Esophagus mucosa (tissue), 1 donor: ENCODE results near the gene SCARF1. TPM values are rescaled to one million over a fixed set of nuclear protein-coding genes. Genes with fewer than 3 reads are reported as not detected.
A peak's percentile ranks its signal among the peaks of the same experiment; 100 is the strongest.

ENCODE experiments used
- ATAC-seq: fragments of 200-7000 bp; cut with Tn5 transposase; one replicate; pipeline ENCODE4 v1.9.1; 2020
- total RNA-seq: library from RNA; stranded (reverse); gene quantifications from one replicate; pipeline ENCODE4 v1.2.4, GENCODE V29; 2023
- donor health status: DM: yes; HTN: yes; CAD: no.

The SCARF1 gene
- total RNA-seq, 1 donor from 2014 or later, result 2.3 TPM

DNA sequence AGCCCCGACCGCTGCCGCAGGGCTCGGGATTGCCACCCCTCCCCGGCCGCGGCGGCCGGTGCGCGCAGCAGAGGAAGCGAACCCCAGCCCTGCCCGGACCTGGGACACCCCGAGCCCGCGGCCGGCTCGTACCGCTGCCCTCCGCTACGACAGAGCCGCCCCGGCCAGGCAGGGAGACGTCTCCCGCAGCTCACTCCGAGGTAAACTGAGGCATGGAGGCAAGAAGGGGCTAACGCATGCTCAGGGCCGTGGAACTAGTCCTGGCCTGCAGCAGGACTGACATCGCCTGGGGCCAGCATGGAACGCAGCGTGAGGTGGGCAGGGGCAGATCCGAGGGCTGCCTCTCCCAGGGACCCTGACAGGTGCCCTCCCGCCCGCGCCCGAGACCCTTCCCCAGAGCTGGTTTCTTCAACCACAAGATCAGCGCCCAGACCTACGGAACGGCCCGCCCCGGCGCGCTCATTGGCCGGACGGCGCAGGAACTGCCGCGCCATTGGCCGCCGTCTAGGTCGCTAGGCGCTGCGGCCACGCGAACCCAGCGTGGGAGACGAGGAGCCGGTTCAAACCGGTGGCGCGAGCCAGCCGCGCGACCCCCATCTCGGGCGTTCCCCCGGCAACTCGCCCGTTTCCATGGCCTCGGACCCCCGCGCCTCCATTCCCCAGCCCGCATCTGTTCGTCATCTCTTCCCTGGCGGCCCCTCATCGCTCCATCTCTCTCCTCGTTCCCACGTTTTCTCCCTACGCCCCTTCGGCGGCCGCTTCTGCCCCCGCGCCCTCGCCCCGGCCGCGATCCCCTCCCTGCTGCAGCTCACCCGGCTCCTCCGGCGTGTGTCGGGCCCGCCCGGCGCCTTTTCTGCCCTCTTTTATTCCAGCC lies 17.3 kb downstream of the SCARF1 start, which contains the start of gene SLC43A2:
Gene SLC43A2 (minus strand): TSS at position 853 of the 874 bp plus-strand sequence. CDS start 960 bp downstream, outside the sequence.
- ATAC-seq, result peak; percentile 75

DNA sequence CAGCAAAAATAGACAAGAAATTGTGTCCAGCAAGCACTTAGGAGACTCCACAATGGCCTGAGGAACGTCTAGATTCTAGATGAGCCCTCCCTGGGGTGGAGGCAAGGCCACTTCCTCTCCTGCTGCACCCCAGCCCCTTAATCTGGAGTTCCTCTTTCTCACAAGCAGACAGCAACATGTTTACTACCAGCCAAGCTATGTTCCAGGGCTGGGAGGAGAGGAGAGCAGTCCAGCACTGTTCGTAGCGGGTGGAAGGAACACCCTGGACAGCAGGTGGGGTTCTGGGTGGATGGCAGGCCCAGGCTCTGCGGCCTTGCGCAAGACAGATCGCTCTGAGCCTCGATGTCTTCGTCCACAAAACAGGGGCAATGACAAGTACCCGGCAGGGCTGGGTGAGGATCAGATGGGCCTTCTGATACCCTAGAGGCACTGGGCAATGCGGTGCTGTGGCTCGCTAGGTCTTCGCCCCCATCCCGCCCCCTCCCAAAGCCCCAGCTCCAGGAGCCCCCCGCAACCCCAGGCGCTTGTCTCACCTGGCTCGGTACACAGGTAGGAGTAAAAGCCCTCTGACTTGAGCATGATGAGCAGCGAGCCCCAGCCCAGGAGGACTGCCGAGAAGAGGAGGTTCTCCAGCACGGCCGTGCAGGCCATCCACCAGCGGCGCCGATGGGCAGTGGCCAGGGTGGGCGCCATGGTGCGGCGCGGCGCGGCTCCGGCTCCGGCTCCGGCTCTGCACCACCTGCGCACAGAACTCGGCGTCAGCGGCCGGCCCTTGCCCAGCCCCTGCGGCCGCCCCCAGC lies 18.1 kb downstream of the SCARF1 start:
- peak; percentile 1 for ATAC-seq

DNA sequence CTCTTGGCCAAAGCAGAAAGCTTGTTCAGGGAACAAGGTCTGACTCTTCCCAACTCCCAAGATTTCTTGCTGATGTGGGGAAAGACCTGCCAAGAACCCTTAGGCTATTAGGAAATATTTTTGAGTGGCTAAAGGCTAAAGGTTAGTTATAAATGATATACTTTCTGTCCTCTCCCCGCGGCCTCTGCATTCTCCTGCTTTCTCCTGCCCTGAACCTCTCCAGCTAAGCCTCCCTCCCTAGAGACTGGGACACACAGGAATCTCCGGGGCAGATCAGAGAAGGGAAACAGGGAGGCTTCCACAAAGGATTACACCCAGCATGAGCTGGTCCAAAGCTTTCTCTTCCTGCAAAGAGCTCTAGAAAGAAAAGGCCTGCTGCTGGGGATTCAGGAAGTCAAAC lies 19.2 kb downstream of the SCARF1 start:
- no peak for ATAC-seq

DNA sequence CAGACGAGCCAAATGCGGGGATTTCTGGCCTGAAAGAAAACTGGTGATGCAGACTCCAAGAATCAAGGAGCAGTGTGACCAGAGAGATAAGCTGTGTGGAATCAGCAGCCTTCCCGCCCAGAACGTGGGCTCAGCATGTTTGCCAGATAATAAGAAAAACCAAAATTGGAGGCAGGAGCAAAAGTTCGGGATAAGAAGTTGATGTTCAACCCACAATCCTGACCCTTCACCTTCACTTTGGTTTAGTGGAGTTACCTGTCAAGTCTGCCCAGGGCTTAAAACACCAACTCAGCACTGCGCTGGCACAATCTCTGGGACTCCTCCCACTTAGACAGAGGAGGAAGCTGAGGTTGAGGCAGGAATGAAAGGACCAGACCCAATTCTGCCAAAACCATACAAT lies 20.0 kb downstream of the SCARF1 start:
- no peak for ATAC-seq

DNA sequence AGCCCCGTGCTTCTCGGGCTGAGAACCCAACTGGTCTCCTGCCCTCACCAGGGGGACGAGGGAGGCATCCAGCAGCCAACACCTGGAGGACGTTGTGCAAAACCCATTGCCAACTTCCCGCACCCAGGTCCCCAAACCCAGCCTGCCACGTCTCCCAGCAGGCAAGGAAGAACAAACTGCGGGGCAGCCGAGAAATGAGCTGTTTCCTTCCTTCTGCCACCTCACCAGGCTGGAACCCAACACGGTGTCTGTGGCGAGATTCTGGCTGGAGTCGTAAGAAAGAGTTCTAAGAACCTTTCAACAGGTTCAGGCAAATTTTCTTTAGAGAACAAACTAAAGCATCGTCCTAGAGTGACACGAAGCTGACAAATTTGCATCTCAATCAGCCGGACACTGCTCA lies 20.5 kb downstream of the SCARF1 start:
- ATAC-seq, result no peak

DNA sequence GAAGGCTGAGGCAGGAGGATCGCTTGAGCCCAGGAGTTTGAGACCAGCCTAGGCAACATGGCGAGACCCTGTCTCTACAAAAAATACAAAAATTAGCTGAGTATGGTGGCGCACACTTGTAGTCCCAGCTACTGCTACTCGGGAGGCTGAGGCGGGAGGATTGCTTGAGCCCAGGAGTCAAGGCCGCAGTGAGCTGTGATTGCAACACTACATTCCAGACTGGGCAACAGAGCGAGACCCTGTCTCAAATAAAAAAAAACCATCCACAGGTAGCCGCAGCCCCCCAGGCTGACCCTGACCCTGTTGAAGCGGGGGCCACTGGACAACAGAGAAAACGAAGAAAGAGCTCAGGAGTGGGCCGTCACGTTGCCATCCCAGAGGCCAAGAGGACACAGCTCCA lies 20.9 kb downstream of the SCARF1 start:
- ATAC-seq, result no peak

DNA sequence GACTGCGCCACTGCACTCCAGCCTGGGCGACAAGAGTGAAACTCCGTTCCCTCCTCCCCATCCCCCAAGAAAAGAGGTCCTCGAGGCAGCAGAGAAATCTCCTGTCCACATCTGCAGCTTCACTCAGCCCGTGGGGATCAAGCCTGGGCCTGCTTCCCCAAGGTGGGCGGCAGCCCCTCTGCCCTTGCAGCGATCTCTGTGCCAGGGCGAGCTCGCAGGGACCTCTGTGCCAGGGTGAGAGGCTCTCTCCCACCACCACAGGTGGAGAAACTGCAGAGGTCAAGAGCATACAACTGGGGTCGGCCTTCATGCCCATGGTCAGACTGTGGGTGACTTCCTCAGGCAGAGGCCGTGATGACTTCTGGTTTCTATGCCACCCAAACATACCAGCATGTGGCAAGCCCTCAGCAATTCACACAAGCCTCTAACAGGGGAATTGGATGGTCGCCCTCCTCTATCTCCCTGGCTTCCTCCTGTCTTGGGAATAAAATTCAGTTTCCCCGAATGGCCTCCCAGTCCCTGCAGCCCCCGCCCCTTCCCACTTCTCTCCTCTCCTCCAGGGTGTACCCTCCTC lies 22.4 kb downstream of the SCARF1 start:
- no peak for ATAC-seq

DNA sequence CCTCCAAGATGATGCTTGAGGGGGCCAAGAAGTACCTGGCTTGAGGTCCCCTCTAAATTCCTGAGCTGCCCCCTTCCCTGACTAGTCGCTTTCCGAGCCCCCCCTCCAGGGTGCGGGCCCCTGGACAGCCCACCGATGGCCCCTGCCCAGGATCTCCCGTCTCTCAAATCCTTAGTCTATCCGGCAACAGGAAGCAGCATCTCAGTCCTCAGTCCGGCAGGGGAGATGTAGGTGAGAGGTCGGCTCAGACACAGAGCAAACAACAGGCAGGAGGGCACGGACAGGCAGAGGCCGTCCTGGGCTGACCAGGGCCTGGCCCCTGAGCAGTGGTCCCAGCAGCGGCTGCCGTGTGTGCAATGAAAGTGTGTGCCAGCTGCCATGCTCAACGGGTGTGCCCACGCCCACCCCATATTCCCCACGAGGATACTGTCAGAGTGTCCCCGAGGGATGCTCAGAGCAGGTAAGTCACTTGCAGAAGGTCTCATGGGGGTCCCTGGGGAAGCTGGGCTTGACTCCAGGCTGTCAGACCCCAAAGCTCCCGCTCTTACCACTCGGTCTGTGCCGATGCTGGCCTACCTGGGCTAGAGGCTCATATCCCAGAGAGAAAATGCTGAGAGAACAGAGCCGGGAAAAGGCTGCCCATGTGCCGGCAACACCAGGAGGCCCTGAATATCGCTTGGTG lies 24.1 kb downstream of the SCARF1 start:
- no peak for ATAC-seq

DNA sequence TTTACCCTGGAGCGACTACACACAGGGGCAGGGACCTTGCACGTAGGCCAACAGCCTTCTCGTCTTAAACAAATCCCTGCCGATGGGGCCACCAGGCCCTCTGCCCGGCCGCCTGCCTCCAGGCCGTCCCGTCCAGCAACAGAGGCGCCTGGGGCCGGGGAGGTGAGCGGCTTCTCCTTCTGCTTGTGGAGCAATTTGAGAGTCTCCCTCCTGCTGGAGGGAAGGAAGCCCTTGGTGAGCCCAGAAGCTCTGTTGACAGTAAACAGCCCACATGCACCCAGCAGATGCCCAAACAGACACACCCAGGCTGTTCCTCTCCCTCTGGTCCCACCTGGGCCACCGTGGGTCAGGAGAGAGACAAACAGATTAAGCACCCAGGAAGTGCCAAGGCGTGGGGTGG lies 25.0 kb downstream of the SCARF1 start:
- ATAC-seq, result no peak

GRCh38 chr17:1617620-1618174 lies 27.8 kb downstream of the SCARF1 start:
- ATAC-seq, result peak; percentile 87

- ATAC-seq, result no peak
These were observed 29.4 kb downstream of the SCARF1 start for GRCh38 chr17:1616101-1616500.

- no peak for ATAC-seq
These were observed 33.1 kb downstream of the SCARF1 start for GRCh38 chr17:1612400-1612799.

- no peak for ATAC-seq
These were observed 33.8 kb downstream of the SCARF1 start for GRCh38 chr17:1611715-1612114.

DNA sequence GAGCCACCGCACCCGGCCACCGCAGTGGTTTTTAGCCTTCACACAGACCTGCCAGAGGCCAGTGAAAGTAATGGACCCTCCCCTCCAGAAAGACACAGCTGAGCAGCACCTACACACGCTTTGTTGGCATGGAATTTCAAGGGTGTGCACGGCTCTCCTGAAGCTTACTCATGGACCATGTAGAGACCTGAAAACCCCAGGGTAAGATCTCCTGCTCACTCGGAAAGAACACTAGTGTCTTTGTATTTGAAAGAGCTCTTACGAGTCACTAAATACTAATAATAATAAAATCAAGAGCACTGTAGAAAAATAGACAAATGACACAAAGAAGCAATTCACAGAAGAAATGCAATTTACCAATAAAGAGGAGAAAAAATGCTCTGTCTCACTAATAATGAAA lies 36.9 kb downstream of the SCARF1 start:
- peak; percentile 54 for ATAC-seq

DNA sequence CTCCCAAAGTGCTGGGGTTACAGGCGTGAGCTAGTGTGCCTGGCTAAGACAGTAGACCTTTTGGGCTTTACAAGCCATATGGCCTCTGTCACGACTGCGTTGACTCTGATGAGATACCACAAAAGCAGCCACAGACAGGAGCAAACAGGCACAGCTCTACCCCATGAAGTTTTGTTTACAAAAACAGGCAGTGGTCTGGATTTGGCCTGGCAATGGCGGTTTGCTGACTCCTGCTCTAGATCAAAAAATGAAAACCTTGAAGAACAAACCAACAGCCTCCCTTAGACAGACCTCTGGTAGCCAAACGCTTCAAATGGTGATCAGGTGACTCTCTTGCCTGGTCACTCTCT lies 37.6 kb downstream of the SCARF1 start:
- no peak for ATAC-seq

DNA sequence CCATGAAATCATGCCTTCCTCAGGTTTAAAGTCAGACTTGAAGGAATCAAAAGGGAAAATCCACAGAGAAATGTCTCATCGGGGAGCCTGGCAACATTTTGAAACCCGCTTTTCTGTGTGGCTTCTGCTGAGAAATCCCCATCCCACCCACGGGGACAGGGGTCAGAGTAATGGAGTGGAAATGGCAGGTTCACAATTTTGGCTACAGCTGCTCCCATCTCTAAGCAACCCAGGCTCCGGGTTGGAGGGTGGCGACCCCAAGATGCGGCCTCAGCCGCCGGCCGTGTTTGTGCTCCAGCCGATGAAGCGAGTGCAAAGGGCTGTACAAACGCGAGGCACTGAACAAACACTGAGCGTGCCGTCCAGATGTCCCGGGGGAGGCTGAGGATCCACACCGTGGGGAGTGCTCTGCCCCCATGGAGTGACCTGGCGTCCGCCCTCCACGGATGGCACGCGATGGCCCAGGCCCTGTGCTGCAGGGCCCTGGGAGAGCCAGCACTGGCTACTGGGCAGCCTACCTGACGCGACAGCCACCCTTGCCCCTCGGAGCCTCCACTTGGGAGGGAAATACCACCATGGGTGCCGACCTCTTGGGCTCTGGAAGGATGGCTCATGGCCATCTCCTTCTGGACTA lies 39.1 kb downstream of the SCARF1 start:
- ATAC-seq, result peak; percentile 8

- peak; percentile 15 for ATAC-seq
These were observed 39.7 kb downstream of the SCARF1 start for GRCh38 chr17:1605681-1606351.

- ATAC-seq, result peak; percentile 14
These were observed 40.6 kb downstream of the SCARF1 start for GRCh38 chr17:1604831-1605528.

- no peak for ATAC-seq
These were observed 44.0 kb downstream of the SCARF1 start for GRCh38 chr17:1601571-1601970.

GRCh38 chr17:1598399-1599095 lies 47.0 kb downstream of the SCARF1 start:
- no peak for ATAC-seq
